AG08396 (cell line): ENCODE results near the gene PCED1B.
"Not testable (repeated sequence)": the region's sequence is repeated elsewhere in the genome, so short reads cannot be mapped to it uniquely, and the experiment has no call there.

Experiments
- DNase-seq: peaks from one replicate; pipeline ENCODE4 v3.0.0; 2012; ENCODE audit warnings: low spot score, mixed read lengths

Gene PCED1B

DNA sequence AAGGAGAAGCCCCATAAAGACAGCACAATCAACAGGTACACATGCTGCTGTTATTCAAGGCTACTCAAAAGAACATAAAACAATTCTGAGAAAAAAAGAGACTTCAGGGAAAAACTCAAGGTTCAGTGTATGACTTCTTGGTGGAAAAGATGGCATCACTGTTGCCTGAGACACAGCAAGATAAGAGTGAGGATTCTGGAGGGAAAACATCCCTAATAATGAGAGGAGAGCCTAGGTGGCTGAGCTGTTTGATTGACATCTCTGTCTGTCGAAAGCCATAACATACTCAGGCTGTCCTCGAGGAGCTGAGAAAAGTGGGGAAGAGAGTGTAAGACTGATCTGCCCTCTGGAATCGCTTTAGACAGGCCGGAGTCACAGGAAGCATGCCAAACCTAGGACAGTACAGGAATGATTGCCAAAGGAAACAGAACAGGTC, 193.8 kb downstream of the PCED1B start:
- DNase-seq = no peak

GRCh38 chr12:47274760-47275159, 195.3 kb downstream of the PCED1B start:
- no peak for DNase-seq

- no peak for DNase-seq
Observed at GRCh38 chr12:47276253-47276620, 196.8 kb downstream of the PCED1B start.

GRCh38 chr12:47276621-47277309, 197.3 kb downstream of the PCED1B start:
- peak; percentile 30 for DNase-seq

- peak; percentile 80 for DNase-seq
Observed at GRCh38 chr12:47277972-47278448, 198.6 kb downstream of the PCED1B start.

- DNase-seq = not testable (repeated sequence)
Observed at GRCh38 chr12:47279758-47280157, 200.3 kb downstream of the PCED1B start.

GRCh38 chr12:47280543-47281300, 201.3 kb downstream of the PCED1B start:
- no peak for DNase-seq

DNA sequence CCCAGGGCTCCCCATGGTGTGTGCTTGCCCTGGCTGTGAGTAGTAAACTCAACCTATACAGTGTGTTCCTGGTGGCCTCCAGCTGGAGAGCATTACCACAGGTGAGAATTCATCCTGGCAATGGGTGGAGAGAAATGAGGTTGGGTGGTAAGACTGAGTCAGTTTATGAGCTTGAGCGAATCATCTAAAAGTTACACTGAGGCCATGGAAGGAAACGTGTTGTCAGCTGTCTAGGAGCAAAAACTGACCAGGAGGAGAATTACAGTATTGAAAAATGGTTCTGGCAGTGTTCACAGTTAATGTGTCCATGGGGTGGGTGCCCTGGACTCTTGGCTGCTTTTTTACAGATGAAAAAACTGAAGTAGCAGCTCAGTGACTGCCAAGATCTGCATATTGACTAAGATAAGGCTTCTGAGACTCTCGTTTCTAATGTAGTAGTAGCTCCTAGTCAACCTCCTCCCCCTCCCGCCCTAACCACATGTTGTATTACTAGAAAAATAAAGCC, 202.3 kb downstream of the PCED1B start:
- no peak for DNase-seq

DNA sequence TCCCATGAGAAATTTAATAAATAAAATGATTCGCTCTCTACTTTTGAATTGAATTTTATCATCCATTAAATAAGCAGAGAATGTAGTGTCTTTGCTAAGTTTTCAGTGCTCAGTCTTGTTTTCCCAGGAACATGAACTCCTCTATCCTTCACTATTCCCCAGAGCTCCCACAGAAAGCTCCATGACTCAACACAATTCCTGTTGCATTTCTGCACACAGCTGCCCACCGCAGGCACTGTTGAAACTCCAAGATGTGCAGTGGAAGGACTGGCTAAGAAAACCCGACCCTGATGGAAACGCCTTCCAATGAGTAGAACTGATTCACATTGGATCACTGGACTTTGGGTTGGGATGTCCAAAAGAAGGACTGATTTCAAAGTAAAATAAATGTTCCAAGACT, 202.8 kb downstream of the PCED1B start:
- no peak for DNase-seq
